Measurements from ENCODE around the gene NELFB. TPM values are rescaled to one million over a fixed set of nuclear protein-coding genes. Genes with fewer than 3 reads are reported as not detected.

NELFB gene
- total and polyA plus RNA-seq, 4 donors = 4.7 to 24.6 (median 18.1) TPM

DNA sequence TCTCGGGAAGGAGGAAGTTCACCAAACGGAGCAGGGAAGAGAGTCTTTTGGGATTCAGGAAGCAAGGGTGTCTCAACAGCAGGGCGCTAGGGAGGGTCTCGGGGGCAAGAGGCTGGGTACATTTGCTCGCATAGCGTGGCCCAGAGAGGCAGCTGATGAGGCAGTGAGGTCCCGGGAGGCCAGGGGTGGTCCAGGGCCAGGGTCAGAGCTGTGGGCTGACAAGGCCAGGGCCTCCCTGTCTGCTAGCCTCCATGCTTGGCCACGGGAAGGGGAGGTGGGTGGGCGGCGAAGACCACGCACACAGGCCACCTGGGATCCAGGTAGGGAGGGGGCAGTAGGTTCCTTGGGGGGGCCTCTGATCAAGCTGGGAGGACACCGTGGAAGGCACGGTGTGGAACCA is 43.6 kb upstream of the NELFB start:
- no peak for TF ChIP-seq YY1 (IDR thresholded peaks at IDR 0.05)
- no peak for TF ChIP-seq EGR1 (IDR thresholded peaks at IDR 0.05; ENCODE audit: low read depth in 2 of 2)
- TF ChIP-seq RXRA (IDR thresholded peaks at IDR 0.05) = no peak
- TF ChIP-seq, protein P1, sequence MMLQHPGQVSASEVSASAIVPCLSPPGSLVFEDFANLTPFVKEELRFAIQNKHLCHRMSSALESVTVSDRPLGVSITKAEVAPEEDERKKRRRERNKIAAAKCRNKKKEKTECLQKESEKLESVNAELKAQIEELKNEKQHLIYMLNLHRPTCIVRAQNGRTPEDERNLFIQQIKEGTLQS (IDR thresholded peaks at IDR 0.05) = no peak
- no peak for TF ChIP-seq SP1 (IDR thresholded peaks at IDR 0.05)
- no peak for TF ChIP-seq JUND (IDR thresholded peaks at IDR 0.05)
- no peak for TF ChIP-seq GABPA (IDR thresholded peaks at IDR 0.05 in 1 of 2, conservative IDR thresholded peaks at IDR 0.05 in 1 of 2)
- TF ChIP-seq NR2F2 (IDR thresholded peaks at IDR 0.05) = no peak
- TF ChIP-seq HNF4G (IDR thresholded peaks at IDR 0.05) = no peak
- TF ChIP-seq, protein P2, sequence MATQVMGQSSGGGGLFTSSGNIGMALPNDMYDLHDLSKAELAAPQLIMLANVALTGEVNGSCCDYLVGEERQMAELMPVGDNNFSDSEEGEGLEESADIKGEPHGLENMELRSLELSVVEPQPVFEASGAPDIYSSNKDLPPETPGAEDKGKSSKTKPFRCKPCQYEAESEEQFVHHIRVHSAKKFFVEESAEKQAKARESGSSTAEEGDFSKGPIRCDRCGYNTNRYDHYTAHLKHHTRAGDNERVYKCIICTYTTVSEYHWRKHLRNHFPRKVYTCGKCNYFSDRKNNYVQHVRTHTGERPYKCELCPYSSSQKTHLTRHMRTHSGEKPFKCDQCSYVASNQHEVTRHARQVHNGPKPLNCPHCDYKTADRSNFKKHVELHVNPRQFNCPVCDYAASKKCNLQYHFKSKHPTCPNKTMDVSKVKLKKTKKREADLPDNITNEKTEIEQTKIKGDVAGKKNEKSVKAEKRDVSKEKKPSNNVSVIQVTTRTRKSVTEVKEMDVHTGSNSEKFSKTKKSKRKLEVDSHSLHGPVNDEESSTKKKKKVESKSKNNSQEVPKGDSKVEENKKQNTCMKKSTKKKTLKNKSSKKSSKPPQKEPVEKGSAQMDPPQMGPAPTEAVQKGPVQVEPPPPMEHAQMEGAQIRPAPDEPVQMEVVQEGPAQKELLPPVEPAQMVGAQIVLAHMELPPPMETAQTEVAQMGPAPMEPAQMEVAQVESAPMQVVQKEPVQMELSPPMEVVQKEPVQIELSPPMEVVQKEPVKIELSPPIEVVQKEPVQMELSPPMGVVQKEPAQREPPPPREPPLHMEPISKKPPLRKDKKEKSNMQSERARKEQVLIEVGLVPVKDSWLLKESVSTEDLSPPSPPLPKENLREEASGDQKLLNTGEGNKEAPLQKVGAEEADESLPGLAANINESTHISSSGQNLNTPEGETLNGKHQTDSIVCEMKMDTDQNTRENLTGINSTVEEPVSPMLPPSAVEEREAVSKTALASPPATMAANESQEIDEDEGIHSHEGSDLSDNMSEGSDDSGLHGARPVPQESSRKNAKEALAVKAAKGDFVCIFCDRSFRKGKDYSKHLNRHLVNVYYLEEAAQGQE (IDR thresholded peaks at IDR 0.05) = no peak
- TF ChIP-seq, protein P3, sequence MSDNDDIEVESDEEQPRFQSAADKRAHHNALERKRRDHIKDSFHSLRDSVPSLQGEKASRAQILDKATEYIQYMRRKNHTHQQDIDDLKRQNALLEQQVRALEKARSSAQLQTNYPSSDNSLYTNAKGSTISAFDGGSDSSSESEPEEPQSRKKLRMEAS (IDR thresholded peaks at IDR 0.05) = no peak
- TF ChIP-seq FOXA1 (IDR thresholded peaks at IDR 0.05) = no peak
- TF ChIP-seq, protein P4, sequence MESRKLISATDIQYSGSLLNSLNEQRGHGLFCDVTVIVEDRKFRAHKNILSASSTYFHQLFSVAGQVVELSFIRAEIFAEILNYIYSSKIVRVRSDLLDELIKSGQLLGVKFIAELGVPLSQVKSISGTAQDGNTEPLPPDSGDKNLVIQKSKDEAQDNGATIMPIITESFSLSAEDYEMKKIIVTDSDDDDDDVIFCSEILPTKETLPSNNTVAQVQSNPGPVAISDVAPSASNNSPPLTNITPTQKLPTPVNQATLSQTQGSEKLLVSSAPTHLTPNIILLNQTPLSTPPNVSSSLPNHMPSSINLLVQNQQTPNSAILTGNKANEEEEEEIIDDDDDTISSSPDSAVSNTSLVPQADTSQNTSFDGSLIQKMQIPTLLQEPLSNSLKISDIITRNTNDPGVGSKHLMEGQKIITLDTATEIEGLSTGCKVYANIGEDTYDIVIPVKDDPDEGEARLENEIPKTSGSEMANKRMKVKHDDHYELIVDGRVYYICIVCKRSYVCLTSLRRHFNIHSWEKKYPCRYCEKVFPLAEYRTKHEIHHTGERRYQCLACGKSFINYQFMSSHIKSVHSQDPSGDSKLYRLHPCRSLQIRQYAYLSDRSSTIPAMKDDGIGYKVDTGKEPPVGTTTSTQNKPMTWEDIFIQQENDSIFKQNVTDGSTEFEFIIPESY (IDR thresholded peaks at IDR 0.05) = no peak
- TF ChIP-seq, protein P5, sequence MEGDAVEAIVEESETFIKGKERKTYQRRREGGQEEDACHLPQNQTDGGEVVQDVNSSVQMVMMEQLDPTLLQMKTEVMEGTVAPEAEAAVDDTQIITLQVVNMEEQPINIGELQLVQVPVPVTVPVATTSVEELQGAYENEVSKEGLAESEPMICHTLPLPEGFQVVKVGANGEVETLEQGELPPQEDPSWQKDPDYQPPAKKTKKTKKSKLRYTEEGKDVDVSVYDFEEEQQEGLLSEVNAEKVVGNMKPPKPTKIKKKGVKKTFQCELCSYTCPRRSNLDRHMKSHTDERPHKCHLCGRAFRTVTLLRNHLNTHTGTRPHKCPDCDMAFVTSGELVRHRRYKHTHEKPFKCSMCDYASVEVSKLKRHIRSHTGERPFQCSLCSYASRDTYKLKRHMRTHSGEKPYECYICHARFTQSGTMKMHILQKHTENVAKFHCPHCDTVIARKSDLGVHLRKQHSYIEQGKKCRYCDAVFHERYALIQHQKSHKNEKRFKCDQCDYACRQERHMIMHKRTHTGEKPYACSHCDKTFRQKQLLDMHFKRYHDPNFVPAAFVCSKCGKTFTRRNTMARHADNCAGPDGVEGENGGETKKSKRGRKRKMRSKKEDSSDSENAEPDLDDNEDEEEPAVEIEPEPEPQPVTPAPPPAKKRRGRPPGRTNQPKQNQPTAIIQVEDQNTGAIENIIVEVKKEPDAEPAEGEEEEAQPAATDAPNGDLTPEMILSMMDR (IDR thresholded peaks at IDR 0.05; ENCODE audit: low read depth, low read length, missing input control) = no peak
- TF ChIP-seq FOXA2 (IDR thresholded peaks at IDR 0.05) = no peak
- TF ChIP-seq RAD21 (IDR thresholded peaks at IDR 0.05) = no peak
- TF ChIP-seq HNF4A (conservative IDR thresholded peaks at IDR 0.05) = no peak
- TF ChIP-seq TAF1 (conservative IDR thresholded peaks at IDR 0.05) = no peak
- Histone ChIP-seq H3K27ac (ENCODE audit: low read depth in 1 of 2, low read length in 2 of 2) (no peak overlapping the region), H3K4me3 (ENCODE audit: low read depth in 1 of 3, low read length in 3 of 3) (no peak overlapping the region), H3K36me3 (ENCODE audit: control insufficient read depth in 4 of 4, insufficient read depth in 3 of 4, low read depth in 1 of 4, low read length in 3 of 4) (peaks cover 0 to 11% (median under 1%) of the 10 kb centered on the region in 4 donors), H3K9ac (ENCODE audit: low read depth in 1 of 2, low read length in 2 of 2) (no peak overlapping the region), H3K27me3 (ENCODE audit: control insufficient read depth in 4 of 4, insufficient read depth in 4 of 4, low read length in 3 of 4) (no peaks in the 10 kb centered on the region), H3K4me1 (ENCODE audit: control insufficient read depth in 4 of 4, insufficient read depth in 4 of 4, low read length in 3 of 4) (peaks cover 0 to 9% (median 6%) of the 10 kb centered on the region in 4 donors), H3K9me3 (ENCODE audit: control insufficient read depth in 4 of 4, low read length in 3 of 4) (no peaks in the 10 kb centered on the region)
- no peak for DNase-seq (ENCODE audit: low spot score)
- 88% methylated on average over 13 of the region's 13 CpGs for WGBS
